PC-9 (cell line): ENCODE results near the gene LHX1.

Experiments
- CTCF ChIP-seq: fragments of 200-600 bp; sonication (generic); conservative IDR thresholded peaks from 2 replicates; pipeline ENCODE4 v1.6.1; 2017; ENCODE audit warnings: mixed run types, antibody characterized with exemption, mild to moderate bottlenecking, moderate library complexity
- EZH2 ChIP-seq: fragments of 200-600 bp; sonication (generic); IDR thresholded peaks from 2 replicates; pipeline ENCODE4 v1.8.0; 2017; ENCODE audit warnings: antibody characterized with exemption, low read depth

DNA sequence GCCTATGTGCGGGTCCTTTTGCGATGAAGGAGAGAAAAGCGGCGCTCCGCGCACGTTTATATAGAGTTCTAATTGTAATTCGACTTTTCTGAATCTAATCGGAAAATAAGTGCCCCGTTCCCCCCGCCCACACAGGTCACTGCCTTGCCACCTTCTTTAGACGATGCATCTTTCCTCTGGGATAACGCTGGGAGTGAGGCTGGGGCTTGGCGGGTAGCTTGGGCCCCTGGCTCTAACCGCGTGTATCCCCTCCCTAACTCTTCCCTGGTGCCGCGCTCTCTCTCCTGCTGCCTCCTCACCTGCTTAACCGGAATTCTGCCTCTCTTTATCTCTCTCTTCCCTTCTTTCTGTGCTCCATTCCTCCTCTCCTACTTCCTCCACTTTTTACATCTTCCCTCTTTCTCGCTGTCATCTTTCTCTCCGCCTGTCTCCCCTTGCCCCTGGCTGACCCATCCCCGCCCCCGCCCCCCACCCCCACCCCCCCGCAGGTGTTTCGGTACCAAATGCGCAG is 2.6 kb downstream of the LHX1 start:
- TF ChIP-seq EZH2 (no peak), CTCF (no peak)
